ENCODE data around the gene HECTD1.
"Not testable (repeated sequence)": the region's sequence is repeated elsewhere in the genome, so short reads cannot be mapped to it uniquely, and the experiment has no call there.

HECTD1 gene

GRCh38 chr14:31106768-31107167, 100.8 kb downstream of the HECTD1 start:
- in situ Hi-C loops (cut with MboI; ENCODE audit: low sequenced_read_pairs), result no loop called here

DNA sequence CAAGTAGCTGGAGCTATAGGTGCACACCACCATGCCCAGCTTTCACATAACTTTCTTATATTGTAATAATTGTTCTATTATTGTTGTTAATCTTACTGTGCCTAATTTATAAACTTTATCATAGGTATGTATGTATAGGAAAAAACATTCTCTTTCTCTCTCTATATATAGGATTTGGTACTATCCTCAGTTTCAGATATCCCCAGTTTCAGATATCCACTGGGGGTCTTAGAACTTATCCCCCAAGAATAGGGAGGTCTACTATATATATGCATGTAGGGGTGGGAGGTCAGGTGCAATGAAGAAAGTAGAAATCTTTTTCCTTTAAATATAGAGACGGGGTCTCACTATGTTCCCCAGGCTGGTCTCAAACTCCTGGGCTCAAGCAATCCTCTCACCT, 110.5 kb downstream of the HECTD1 start:
- in situ Hi-C loops (cut with MboI; ENCODE audit: low sequenced_read_pairs), result loop anchor here (25.0 kb wide), 1 partner anchor 110 kb away; no protein-coding TSS in a partner anchor

GRCh38 chr14:31096255-31096654, 111.3 kb downstream of the HECTD1 start:
- in situ Hi-C loops (cut with MboI; ENCODE audit: low sequenced_read_pairs), result loop anchor here (25.0 kb wide), 1 partner anchor 109 kb away; no protein-coding TSS in a partner anchor

DNA sequence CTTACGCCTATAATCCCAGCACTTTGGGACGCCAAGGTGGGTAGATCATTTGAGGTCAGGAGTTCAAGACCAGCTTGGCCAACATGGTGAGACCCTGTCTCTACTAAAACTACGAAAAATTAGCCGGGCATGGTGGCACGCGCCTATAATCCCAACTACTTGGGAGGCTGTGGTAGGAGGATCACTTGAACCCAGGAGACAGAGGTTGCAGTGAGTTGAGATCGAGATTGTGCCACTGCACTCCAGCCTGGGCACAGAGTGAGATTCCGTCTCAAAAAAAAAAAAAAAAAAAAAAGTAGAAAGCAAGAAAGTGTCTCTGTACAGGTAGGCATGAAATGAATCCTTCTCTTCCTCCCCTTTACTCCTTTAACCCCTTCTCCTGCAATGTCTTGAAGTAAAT, 111.8 kb downstream of the HECTD1 start:
- in situ Hi-C loops (cut with MboI; ENCODE audit: low sequenced_read_pairs), result loop anchor here (25.0 kb wide), 1 partner anchor 109 kb away; no protein-coding TSS in a partner anchor

DNA sequence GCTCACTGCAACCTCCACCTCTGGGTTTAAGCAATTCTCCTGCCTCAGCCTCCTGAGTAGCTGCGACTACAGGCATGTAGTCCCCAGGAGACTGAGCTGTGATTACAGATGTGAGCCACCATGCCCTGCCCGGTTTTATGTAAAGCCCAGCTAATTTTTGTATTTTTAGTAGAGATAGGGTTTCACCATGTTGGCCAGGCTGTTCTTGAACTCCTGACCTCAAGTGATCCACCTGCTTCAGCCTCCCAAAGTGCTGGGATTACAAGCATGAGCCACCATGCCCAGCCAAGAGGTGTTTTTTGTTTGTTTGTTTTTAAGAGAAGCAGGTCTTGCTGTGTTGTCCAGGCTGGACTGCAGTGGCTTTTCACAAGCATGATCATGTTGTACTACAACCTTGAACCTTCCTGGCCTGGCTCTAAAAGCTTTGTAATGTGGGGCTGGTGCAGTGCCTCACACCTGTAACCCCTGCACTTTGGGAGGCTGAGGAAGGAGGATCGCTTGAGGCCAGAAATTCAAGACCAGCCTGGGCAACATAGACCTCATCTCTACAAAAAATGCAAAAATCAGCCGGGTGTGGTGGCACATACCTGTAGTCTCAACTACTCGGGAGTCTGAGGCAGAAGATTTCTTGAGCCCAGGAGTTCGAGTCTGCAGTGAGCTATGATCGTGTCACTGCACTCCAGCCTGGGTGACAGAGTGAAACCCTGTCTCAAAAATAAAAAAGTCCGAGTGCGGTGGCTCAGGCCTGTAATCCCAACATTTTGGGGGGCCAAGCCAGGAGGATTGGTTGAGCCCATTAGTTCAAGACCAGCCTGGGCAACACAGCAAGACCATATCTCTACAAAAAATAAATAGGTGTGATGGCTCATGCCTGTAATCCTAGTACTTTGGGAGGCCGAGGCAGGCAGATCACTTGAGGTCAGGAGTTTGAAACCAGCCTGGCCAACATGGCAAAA, 113.4 kb downstream of the HECTD1 start:
- in situ Hi-C loops (cut with MboI; ENCODE audit: low sequenced_read_pairs), result loop anchor here (25.0 kb wide), 1 partner anchor 107 kb away; no protein-coding TSS in a partner anchor

DNA sequence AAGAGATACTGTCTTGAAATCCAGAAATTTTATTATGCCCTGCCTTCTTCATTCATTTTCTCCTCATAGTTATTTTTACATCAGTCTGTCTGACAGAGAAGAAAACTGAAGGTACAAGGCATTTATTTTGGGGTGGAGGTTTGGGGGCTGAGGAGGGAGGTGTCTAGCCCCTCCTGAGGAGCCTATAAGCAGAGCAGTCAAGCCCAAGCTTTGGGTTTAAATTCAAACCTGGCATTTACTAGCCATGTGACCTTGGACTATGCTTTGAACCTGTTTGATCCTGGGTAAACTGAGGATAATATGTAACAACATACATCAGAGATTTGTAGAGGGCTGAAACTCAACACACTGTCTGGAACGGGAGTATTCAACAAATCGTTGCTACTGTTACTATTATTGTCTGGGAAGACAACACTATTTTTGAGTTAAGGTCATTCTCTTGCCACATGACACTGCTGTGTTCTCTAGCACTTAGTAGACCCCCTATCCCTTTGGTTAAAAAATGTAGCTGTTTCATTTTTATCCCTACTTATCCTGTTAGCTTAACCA, 115.4 kb downstream of the HECTD1 start:
- in situ Hi-C loops (cut with MboI; ENCODE audit: low sequenced_read_pairs), result loop anchor here (25.0 kb wide), 1 partner anchor 105 kb away; no protein-coding TSS in a partner anchor

DNA sequence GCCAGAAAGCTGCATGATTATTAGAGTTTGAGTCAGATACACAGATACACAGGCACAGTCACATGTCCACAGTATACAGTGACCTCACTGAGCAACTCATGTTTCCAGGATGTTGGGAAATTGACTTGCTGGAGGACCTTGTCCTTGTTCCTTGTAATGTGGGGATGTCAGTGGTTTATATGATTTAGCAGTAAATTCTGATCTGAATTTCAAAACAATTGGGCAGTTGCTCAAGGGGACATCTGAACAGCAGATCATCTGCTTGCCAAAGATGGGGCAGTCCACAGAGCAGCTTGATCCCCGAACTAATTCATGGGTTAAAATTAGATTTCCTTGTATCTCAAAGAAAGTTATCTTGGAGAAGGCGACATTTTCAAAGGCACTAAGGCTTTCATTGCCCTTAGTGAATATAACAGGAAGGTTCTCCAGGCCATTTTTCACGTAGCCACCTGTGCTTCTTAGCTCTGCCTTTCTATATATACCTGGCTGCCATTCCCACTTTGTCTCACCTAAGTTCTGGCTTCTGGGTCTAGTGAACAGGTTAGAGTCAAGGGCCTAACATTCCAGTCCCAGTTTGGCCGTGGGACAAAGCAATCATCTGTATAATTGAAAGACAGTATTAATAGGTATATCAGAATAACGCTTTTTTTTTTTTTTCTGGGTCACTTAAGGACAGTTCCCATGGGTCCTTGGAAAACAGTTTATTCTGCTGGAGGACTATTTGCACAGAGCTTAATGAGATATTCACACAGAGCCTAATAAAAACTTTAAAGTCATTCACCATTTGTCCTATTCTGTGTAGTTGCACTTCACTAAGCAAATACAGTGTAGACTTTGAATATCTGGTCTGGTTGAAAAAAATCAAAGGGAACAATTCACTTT, 116.5 kb downstream of the HECTD1 start:
- in situ Hi-C loops (cut with MboI; ENCODE audit: low sequenced_read_pairs), result loop anchor here (25.0 kb wide), 1 partner anchor 104 kb away; no protein-coding TSS in a partner anchor

DNA sequence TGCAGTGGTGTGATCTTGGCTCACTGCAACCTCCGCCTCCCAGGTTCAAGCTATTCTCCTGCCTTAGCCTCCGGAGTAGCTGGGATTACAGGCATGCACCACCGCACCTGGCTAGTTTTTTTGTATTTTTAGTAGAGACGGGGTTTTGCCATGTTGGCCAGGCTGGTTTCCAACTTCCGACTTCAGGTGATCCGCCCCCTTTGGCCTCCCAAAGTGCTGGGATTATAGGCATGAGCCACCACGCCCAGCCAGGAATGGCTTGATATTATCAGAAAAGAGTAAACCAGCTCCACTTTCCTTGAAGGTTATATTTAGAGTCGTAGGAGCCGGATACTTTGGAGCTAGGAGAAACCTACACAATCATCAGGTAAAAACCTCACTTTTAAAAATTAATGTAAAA, 121.1 kb downstream of the HECTD1 start:
- in situ Hi-C loops (cut with MboI; ENCODE audit: low sequenced_read_pairs), result loop anchor here (25.0 kb wide), 1 partner anchor 99 kb away; no protein-coding TSS in a partner anchor

GRCh38 chr14:31085027-31085426, 122.6 kb downstream of the HECTD1 start:
- in situ Hi-C loops (cut with MboI; ENCODE audit: low sequenced_read_pairs), result loop anchor here (25.0 kb wide), 1 partner anchor 98 kb away; no protein-coding TSS in a partner anchor

DNA sequence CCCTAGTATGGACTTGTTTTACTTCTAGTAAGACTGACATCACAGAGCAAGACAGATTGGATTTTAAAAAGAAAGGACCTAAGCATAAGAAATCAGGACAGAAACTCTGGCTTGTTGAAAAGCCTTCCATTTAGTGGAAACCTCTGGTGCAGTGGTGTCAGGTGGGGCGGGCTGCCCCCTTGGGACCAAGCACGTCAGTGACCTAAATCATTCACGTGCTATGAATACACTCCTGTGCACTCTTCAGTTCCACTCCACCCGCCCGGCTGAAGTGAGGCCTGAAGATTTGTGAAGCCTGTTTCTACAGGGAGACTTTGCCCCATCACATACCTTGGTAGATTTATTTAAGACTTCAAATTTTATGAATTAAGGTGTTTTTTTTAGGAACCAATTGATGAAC, 123.2 kb downstream of the HECTD1 start:
- in situ Hi-C loops (cut with MboI; ENCODE audit: low sequenced_read_pairs), result loop anchor here (25.0 kb wide), 1 partner anchor 97 kb away; no protein-coding TSS in a partner anchor

DNA sequence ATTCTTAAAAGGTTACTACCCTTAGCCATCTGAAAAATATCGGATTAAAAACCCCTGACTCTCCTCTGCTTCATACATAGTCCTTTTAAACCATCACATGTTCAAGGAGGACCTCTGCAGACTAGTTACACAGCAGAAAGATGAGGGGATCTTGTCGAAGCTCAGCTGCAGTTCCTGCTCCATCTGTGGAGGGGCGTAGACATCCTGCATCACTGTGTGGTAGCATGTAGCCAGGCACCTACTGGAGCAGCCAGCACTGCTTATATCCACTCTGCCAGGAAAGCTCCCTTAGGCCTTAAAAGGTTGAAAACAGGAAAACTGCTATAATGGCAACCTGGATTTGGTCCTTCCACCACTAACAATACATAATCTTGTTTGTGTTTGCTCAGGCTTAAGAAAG, 123.8 kb downstream of the HECTD1 start:
- in situ Hi-C loops (cut with MboI; ENCODE audit: low sequenced_read_pairs), result loop anchor here (25.0 kb wide), 1 partner anchor 96 kb away; no protein-coding TSS in a partner anchor

DNA sequence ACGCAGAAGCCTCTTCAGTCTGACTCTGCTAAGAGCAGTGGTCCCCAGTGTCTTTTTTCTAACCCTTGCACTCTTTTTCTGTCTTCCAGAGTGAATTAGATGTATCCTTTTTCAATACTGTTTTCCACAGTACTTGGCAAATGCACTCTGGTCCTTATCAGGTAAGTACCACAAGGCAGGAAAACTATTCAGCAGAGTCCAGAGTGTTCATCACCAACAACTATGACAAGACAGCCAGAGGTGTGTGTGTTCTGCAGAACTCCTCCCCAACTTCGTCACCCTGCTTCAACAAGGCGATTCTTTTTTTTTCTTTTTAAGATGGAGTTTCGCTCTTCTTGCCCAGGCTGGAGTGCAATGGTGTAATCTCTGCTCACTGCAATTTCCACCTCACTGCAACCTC, 127.1 kb downstream of the HECTD1 start:
- in situ Hi-C loops (cut with MboI; ENCODE audit: low sequenced_read_pairs), result loop anchor here (25.0 kb wide), 1 partner anchor 93 kb away; no protein-coding TSS in a partner anchor

GRCh38 chr14:31080056-31080455, 127.5 kb downstream of the HECTD1 start:
- in situ Hi-C loops (cut with MboI; ENCODE audit: low sequenced_read_pairs), result loop anchor here (25.0 kb wide), 1 partner anchor 93 kb away; no protein-coding TSS in a partner anchor

- in situ Hi-C loops (cut with MboI; ENCODE audit: low sequenced_read_pairs), result loop anchor here (25.0 kb wide), 1 partner anchor 91 kb away; no protein-coding TSS in a partner anchor
These were observed 128.8 kb downstream of the HECTD1 start for GRCh38 chr14:31078766-31079165.

GRCh38 chr14:31075144-31075543, 132.4 kb downstream of the HECTD1 start:
- in situ Hi-C loops (cut with MboI; ENCODE audit: low sequenced_read_pairs), result loop anchor here (25.0 kb wide), 1 partner anchor 88 kb away; no protein-coding TSS in a partner anchor

- in situ Hi-C loops (cut with MboI; ENCODE audit: low sequenced_read_pairs), result no loop called here
These were observed 136.4 kb downstream of the HECTD1 start for GRCh38 chr14:31071151-31071550.

DNA sequence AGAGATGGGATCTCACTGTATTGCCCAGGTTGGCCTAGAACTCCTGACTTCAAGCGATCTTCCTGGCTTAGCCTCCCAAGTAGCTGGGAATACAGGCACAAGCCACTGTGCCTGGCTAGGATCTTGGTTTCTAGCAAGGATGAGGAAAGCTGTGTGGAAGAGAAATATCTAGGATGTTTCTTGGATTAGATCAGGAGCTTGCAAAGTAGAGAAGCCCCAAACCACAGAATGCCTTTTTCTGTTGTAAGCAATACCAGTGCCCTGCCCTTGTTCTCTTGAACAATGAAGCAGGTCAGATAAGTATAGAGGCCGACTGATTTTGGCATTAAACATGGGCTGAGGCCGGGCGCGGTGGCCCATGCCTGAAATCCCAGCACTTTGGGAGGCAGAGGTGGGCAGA, 137.2 kb downstream of the HECTD1 start:
- in situ Hi-C loops (cut with MboI; ENCODE audit: low sequenced_read_pairs), result no loop called here

DNA sequence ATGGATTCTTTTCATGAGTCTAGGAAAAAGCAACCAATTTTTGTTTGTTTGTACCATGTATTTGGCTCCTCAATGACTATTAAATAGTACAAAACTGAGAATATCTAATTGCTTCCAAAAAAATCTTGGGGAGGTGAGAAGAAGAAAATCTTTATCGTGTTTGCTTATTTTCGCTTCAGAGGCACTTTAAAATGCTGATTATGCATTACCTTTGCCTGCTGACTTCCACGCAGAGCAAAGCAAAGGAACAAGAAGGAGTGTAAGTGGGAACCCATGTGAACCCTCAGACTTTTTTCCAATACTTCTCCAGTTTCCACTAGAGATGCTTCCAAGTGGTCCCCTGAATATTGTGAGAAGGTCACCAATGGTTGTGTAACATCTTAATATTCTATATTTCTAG, 138.2 kb downstream of the HECTD1 start:
- in situ Hi-C loops (cut with MboI; ENCODE audit: low sequenced_read_pairs), result no loop called here

GRCh38 chr14:31068235-31068634, 139.4 kb downstream of the HECTD1 start:
- in situ Hi-C loops (cut with MboI; ENCODE audit: low sequenced_read_pairs), result no loop called here

GRCh38 chr14:31062908-31063307, 144.7 kb downstream of the HECTD1 start:
- in situ Hi-C loops (cut with MboI; ENCODE audit: low sequenced_read_pairs), result not testable (repeated sequence)
